Measurements from ENCODE around the gene DOCK10.

DOCK10 gene

GRCh38 chr2:224796695-224797305, 245.5 kb downstream of the DOCK10 start:
- no peak for DNase-seq (ENCODE audit: low read depth in 2 of 2, low spot score in 1 of 2)

- DNase-seq (ENCODE audit: low read depth in 2 of 2, low spot score in 1 of 2), result no peak
Observed at GRCh38 chr2:224793946-224794345, 248.3 kb downstream of the DOCK10 start.

DNA sequence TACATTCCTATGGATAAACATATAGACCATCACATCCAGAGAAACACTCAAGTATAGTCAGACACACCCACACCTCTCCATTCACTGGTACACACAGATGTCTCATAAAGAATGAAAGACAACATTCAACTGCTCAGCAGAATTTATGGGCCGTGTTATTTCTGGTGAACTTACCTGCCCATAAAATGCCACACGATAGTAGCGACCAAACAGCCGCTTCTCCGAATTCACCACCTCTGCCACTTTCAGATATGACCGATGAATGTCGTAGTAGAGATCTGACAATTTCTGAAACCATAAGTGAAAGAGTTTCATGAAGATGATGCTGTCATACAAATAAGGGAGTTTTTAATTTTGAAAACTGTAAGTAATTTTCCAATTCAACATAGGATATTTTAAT, 255.4 kb downstream of the DOCK10 start:
- no peak for DNase-seq (ENCODE audit: low read depth in 2 of 2, low spot score in 1 of 2)

DNA sequence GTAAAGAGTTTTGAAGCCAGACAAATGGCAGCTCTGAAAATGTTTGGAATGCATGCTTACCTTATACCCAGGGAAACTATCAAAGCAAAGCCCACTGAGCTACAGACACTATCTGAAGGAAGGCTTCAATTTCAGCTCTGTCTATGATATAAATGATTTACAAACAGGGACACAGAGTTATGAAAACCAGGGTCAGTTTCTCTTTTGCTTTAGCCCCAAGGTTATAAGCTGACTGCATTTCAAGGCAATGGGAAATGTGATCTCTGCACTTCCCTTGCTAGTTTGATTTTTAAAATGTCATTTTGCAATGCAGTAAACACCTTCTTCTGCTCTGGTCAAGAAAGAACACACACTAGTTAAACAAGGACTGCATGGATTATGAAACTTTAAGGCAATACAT, 260.9 kb downstream of the DOCK10 start:
- no peak for DNase-seq (ENCODE audit: low read depth in 2 of 2, low spot score in 1 of 2)

DNA sequence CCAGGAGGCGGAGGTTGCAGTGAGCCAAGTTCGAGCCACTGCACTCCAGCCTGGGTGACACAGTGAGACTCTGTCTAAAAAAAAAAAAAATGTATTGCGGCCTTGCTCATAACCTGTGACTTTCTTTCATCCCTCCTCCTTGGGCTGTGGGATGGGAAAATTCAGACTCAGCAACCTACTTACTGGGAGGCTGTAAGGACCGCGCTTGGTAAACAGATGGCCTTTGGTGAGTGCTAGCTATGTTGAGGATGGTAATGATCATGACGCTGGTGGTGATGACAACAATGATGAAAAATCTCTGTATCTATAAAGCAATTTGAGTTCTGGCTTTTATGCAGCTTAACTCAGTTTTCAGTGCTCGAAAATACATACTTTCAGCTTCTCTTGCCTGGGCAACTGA, 261.4 kb downstream of the DOCK10 start:
- DNase-seq (ENCODE audit: low read depth in 2 of 2, low spot score in 1 of 2), result no peak

GRCh38 chr2:224780106-224780505, 262.2 kb downstream of the DOCK10 start:
- no peak for DNase-seq (ENCODE audit: low read depth in 2 of 2, low spot score in 1 of 2)

DNA sequence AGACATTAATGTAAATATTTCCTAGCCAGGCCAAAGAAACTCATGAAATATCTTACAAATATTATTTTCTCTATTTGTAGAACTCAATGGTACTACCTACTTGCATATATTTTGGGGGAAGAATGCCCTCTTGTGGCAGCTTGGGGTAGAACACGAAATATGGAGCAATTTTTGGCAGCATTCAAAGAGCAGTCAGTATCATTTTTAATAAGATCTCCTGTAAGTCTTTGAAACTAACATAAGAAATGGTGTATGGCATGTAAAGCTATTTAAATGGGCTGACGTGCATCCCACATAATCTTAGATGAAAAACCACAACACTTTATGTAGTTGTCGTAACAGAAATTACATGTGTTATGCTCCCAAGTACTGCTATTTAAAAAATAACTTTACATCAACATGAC, 263.8 kb downstream of the DOCK10 start:
- peak; percentile 5 to 38 for DNase-seq (ENCODE audit: low read depth in 2 of 2, low spot score in 1 of 2)

- DNase-seq (ENCODE audit: low read depth in 2 of 2, low spot score in 1 of 2), result no peak
Observed at GRCh38 chr2:224777559-224777930, 264.7 kb downstream of the DOCK10 start.

DNA sequence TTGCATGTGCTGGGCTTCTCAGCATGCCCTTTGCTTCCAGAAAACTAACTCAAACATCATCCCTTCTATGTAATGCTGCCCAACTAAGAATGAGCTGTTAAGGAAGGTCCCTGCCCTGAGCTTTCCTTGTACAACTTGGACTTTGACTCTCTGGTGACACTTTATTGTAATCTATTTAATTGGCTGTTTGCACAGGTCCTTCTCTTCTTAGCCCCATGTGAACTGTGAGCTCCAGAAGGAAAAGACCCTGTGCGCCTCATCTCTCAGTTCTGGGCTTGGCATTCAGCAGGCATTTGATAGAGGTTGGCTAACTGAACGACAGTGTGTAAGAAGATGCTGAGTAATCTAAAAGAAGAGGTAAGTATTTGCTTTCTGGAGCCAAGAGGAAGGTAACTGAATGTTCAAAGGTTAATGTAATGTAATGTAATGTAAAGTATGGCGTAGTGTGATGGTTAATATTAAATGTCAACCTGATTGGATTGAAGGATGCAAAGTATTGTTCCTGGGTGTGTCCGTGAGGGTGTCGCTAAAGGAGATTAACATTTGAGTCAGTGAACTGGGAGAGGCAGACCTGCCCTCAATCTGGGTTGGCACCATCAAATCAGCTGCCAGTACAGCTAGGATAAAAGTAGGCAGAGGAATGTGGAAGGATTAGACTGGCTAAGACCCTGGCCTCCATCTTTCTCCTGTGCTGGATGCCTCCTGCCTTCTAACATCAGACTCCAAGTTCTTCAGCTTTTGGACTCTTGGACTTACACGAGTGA, 265.3 kb downstream of the DOCK10 start:
- no peak for DNase-seq (ENCODE audit: low read depth in 2 of 2, low spot score in 1 of 2)

GRCh38 chr2:224775647-224776046, 266.6 kb downstream of the DOCK10 start:
- no peak for DNase-seq (ENCODE audit: low read depth in 2 of 2, low spot score in 1 of 2)

GRCh38 chr2:224774735-224775134, 267.5 kb downstream of the DOCK10 start:
- DNase-seq (ENCODE audit: low read depth in 2 of 2, low spot score in 1 of 2), result no peak

DNA sequence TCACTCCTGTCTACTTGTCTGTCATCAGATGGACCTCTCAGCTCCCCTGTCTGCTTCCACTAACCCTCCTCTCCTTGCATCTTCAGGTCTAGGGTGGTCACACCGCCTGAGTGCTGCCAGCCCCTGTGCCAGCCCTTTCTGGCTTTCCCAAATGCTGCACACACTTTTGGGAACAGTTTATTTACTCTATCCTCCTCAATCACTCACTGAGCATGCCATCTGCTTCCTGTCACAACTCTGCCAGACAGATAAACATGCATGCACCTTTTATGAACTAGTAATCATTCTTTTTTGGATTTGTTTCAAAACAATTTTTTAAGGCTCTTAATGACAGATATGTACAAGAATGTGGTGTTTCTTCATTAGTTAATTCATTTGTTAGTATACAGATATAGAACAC, 269.8 kb downstream of the DOCK10 start:
- no peak for DNase-seq (ENCODE audit: low read depth in 2 of 2, low spot score in 1 of 2)

DNA sequence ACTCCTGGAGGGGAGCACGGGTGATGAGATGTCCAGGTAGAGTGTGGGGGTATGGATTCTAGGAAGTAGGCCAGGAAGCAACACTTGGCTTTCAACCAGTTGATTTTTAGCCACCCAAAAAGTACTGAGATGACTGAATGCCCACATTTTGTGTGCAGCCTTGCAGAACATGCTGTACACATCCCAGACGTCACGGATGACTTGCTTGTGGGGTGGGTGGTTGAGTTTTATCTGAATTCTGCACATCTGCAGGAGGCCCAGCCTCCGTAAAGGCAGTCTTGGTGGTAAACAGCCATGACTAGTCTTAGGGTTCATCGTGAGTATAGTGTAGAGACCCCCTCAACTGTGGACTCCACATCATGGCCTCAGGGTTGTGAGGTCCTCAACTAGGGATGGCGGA, 272.8 kb downstream of the DOCK10 start:
- no peak for DNase-seq (ENCODE audit: low read depth in 2 of 2, low spot score in 1 of 2)

DNA sequence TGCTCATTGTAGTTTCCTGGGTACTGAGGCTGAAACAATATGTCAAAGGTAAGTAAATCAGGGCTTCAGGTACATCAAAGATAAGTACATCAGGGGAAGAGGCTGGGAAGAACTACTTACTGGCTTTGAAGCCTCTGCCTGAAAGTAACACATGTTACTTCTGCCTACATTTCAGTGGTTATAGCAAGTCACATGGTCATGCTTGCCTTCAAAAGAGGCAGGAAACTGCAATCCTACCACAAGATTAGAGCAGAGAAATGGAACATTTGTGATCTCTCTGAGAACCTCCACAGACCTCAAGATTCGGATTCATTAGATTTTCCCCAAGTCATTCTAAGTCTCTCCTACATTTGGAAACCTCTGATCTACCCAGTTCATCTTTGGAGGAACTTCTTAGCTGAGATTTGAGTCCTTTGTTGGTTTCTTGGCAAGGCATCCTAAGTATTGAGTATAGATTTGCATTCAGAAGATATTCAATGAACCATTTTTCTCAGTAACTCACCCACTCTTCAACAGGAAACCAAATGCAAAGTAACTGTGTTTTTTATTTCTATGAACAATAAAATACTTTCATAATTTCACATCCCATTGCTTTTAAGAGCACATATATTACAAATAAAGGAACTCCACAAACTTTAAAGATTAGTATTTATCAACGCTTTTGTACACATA, 277.6 kb downstream of the DOCK10 start:
- no peak for DNase-seq (ENCODE audit: low read depth in 2 of 2, low spot score in 1 of 2)

- no peak for DNase-seq (ENCODE audit: low read depth in 2 of 2, low spot score in 1 of 2)
Observed at GRCh38 chr2:224757934-224758548, 284.2 kb downstream of the DOCK10 start.

GRCh38 chr2:224753743-224754540, 288.3 kb downstream of the DOCK10 start:
- DNase-seq (ENCODE audit: low read depth in 2 of 2, low spot score in 1 of 2), result no peak

GRCh38 chr2:224751996-224752698, 290.1 kb downstream of the DOCK10 start:
- DNase-seq (ENCODE audit: low read depth in 2 of 2, low spot score in 1 of 2), result no peak

DNA sequence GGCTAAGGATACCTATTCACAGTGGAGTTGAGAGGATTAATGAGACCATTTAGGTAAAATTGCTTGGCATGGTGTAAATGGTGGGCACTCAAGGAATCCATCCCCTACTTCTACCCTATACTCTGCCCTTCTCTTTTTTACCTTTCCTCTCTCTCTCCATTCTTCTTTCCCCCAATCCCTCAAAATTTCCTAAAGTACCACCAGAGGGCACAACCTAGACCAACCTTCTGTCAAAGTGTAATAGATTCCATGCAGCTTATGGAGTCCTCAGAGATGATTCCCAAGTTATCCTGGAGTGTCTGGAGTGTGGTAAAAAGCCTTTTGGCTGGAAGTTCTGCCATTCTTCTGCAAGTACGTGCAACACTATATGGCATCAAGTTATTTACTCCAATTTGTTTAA, 293.1 kb downstream of the DOCK10 start:
- DNase-seq (ENCODE audit: low read depth in 2 of 2, low spot score in 1 of 2), result no peak

- DNase-seq (ENCODE audit: low read depth in 2 of 2, low spot score in 1 of 2), result no peak
Observed at GRCh38 chr2:224747765-224748164, 294.5 kb downstream of the DOCK10 start.

- no peak for DNase-seq (ENCODE audit: low read depth in 2 of 2, low spot score in 1 of 2)
Observed at GRCh38 chr2:224736227-224736626, 306.0 kb downstream of the DOCK10 start.

- DNase-seq (ENCODE audit: low read depth in 2 of 2, low spot score in 1 of 2), result no peak
Observed at GRCh38 chr2:224734949-224735348, 307.3 kb downstream of the DOCK10 start.
